Measurements from ENCODE around the gene DYNLRB1.

The DYNLRB1 gene

GRCh38 chr20:34534391-34535165 lies 18.4 kb downstream of the DYNLRB1 start:
- H3K4me1 Mint-ChIP-seq: no peaks in the 10 kb centered on the region
- no peak overlapping the region for H3K27ac Mint-ChIP-seq
- H3K27me3 Mint-ChIP-seq (ENCODE audit: low read depth): no peaks in the 10 kb centered on the region
- TF ChIP-seq, protein P1, sequence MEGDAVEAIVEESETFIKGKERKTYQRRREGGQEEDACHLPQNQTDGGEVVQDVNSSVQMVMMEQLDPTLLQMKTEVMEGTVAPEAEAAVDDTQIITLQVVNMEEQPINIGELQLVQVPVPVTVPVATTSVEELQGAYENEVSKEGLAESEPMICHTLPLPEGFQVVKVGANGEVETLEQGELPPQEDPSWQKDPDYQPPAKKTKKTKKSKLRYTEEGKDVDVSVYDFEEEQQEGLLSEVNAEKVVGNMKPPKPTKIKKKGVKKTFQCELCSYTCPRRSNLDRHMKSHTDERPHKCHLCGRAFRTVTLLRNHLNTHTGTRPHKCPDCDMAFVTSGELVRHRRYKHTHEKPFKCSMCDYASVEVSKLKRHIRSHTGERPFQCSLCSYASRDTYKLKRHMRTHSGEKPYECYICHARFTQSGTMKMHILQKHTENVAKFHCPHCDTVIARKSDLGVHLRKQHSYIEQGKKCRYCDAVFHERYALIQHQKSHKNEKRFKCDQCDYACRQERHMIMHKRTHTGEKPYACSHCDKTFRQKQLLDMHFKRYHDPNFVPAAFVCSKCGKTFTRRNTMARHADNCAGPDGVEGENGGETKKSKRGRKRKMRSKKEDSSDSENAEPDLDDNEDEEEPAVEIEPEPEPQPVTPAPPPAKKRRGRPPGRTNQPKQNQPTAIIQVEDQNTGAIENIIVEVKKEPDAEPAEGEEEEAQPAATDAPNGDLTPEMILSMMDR (IDR thresholded peaks at IDR 0.05; ENCODE audit: unreplicated experiment in 3 of 3): no peak
- no peaks in the 10 kb centered on the region for H3K9me3 Mint-ChIP-seq
- H3K36me3 Mint-ChIP-seq (ENCODE audit: low read depth): peaks cover 55% of the 10 kb centered on the region
- no peak overlapping the region for H3K4me3 Mint-ChIP-seq

DNA sequence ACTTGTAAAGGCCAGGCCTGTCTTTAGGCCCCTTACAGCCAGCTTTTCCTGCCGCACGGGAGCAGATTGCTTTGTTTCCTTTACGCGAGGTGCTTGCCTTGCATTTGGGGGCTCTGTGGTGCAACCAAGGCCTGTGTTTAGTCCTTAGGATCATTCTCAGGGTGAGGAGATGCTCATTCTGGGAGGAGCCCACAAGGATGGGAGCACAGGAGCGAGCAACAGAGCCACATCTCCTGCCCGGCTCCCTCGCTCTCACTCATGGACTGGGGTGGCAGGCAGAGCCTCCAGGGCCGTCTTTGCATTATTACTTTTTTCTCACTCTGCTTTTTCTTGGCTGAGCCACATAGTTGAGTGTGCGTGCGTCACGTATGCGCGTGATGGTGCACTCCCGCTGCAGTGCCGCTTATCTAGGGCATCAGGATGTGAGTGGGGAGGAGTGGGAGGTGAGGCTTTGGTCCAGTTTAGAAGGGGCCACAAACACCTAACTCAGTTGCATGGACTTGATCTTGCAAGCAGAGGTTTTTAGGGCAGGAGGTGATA lies 19.1 kb downstream of the DYNLRB1 start:
- no peaks in the 10 kb centered on the region for H3K4me1 Mint-ChIP-seq
- no peak overlapping the region for H3K4me3 Mint-ChIP-seq
- H3K27me3 Mint-ChIP-seq (ENCODE audit: low read depth): no peaks in the 10 kb centered on the region
- TF ChIP-seq, protein P1 (IDR thresholded peaks at IDR 0.05; ENCODE audit: unreplicated experiment in 3 of 3): no peak
- H3K27ac Mint-ChIP-seq: no peak overlapping the region
- peaks cover 60% of the 10 kb centered on the region for H3K36me3 Mint-ChIP-seq (ENCODE audit: low read depth)
- no peaks in the 10 kb centered on the region for H3K9me3 Mint-ChIP-seq

DNA sequence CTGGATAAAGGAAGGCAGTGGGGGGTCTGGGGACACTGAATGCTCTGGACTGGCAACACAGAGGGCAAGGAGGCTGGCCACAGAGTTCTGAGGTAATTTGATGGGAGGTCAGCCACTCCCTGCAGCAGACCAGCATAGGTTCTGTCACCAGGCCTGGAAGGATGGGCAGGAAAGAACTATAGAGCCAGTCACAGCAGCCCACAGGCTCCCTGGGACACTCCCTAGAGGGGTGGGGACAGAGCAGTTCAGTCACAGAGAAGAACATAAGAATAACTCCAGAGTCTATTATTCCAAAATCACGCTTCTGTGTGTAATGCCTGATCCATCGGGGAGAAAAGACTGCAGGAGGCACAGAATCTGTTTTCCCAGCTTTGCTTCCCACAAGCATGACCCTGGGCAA lies 19.6 kb downstream of the DYNLRB1 start:
- no peaks in the 10 kb centered on the region for H3K4me1 Mint-ChIP-seq

DNA sequence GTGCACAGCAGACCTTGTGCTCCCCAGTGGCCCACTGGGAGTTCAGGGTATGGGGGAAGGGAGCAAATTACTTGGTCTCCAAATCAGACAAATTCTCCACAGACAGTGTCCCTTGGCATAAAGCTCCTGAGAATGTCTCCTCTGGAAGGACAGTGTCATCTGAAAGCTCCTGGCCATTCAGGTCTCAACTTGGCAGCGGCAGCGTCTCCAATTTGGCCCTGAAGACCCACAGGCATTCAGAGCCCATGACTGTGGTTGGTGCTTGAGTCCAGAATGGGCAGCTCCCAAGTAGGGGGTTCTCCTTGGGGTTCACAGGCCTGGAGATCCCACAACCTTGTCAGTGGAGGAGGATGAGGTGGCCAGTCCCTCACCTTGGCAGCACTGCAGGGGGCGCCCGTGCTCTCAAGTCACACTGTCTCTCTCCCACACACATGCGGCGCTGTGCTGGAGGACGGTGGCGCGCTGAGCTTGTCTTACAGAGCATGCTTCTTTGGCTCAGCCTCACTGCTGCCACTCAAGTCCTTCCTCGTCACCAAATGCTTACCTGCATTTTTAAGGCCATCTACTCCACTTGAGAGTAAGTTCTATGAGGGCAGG lies 20.7 kb downstream of the DYNLRB1 start:
- Mint-ChIP-seq H3K27me3 (ENCODE audit: low read depth) (no peaks in the 10 kb centered on the region), H3K27ac (no peak overlapping the region), H3K9me3 (no peaks in the 10 kb centered on the region), H3K4me1 (no peaks in the 10 kb centered on the region), H3K4me3 (no peak overlapping the region), H3K36me3 (ENCODE audit: low read depth) (peaks cover 61% of the 10 kb centered on the region)
- TF ChIP-seq, protein P1 (IDR thresholded peaks at IDR 0.05; ENCODE audit: unreplicated experiment in 3 of 3): peak in 2 of 3 experiments; percentile 17 to 26

More for the DNA sequence above, 19.6 kb downstream of the DYNLRB1 start:
- H3K36me3 Mint-ChIP-seq (ENCODE audit: low read depth): peaks cover 60% of the 10 kb centered on the region
- no peaks in the 10 kb centered on the region for H3K27me3 Mint-ChIP-seq (ENCODE audit: low read depth)
- H3K27ac Mint-ChIP-seq: no peak overlapping the region
- H3K9me3 Mint-ChIP-seq: no peaks in the 10 kb centered on the region
- TF ChIP-seq, protein P1 (IDR thresholded peaks at IDR 0.05; ENCODE audit: unreplicated experiment in 3 of 3): no peak
- no peak overlapping the region for H3K4me3 Mint-ChIP-seq

- Mint-ChIP-seq H3K4me1 (no peaks in the 10 kb centered on the region), H3K27me3 (ENCODE audit: low read depth) (no peaks in the 10 kb centered on the region), H3K36me3 (ENCODE audit: low read depth) (peaks cover 61% of the 10 kb centered on the region), H3K27ac (no peak overlapping the region), H3K9me3 (no peaks in the 10 kb centered on the region), H3K4me3 (no peak overlapping the region)
- TF ChIP-seq, protein P1 (IDR thresholded peaks at IDR 0.05; ENCODE audit: unreplicated experiment in 3 of 3): no peak
Observed at GRCh38 chr20:34537651-34538050, 21.4 kb downstream of the DYNLRB1 start.

Measured in nephron (organoid).